HL-60 (cell line): ENCODE measurements around the gene CRELD2.
A peak's percentile ranks its signal among the peaks of the same experiment; 100 is the strongest.
"Not testable (repeated sequence)": the region's sequence is repeated elsewhere in the genome, so short reads cannot be mapped to it uniquely, and the experiment has no call there.

ENCODE experiments used
- DNase-seq, 2 experiments: peaks; one replicate each; pipeline ENCODE4 v3.0.0-alpha.2; 2010 to 2020; ENCODE audit warnings: low read depth in 1 of 2, low spot score in 1 of 2
- H3K27ac ChIP-seq: fragments of 250-450 bp; sonication (Bioruptor Pico); replicated peaks from 2 replicates; pipeline ENCODE4 v1.5.1; 2020; ENCODE audit warnings: mild to moderate bottlenecking, moderate library complexity
- H3K27me3 ChIP-seq: fragments of 250-450 bp; sonication (Bioruptor Pico); 2 replicates; pipeline ENCODE4 v1.5.1; 2021; ENCODE audit warnings: mild to moderate bottlenecking, moderate library complexity; ENCODE audit not compliant: insufficient read depth, poor library complexity, severe bottlenecking
- H3K4me3 ChIP-seq: replicated peaks from 2 replicates; pipeline ENCODE4 v1.5.1; 2011; ENCODE audit warnings: mild to moderate bottlenecking, control low read depth, low read length; ENCODE audit not compliant: insufficient read depth
- CTCF ChIP-seq: IDR thresholded peaks from one replicate; pipeline ENCODE4 v1.5.1; 2011; ENCODE audit warnings: low read length, control low read depth, inconsistent platforms; ENCODE audit not compliant: insufficient read depth
- GABPA ChIP-seq: IDR thresholded peaks from 2 replicates; pipeline ENCODE4 v1.6.1; 2012; ENCODE audit warnings: low read depth
- POLR2AphosphoS5 ChIP-seq: IDR thresholded peaks from 2 replicates; pipeline ENCODE4 v1.6.1; 2012; ENCODE audit warnings: low read depth
- REST ChIP-seq: IDR thresholded peaks from 2 replicates; pipeline ENCODE4 v1.6.1; 2012; ENCODE audit warnings: low read depth; ENCODE audit not compliant: insufficient replicate concordance
- SPI1 ChIP-seq: IDR thresholded peaks from 2 replicates; pipeline ENCODE4 v1.6.1; 2012; ENCODE audit warnings: low read depth, mild to moderate bottlenecking, borderline replicate concordance

CRELD2 gene

GRCh38 chr22:49943771-49944398 lies 25.5 kb downstream of the CRELD2 start:
- Histone ChIP-seq H3K27me3 (no peaks in the 10 kb centered on the region), H3K4me3 (no peak overlapping the region), H3K27ac (no peak overlapping the region)
- DNase-seq = no peak
- TF ChIP-seq GABPA = no peak
- no peak for TF ChIP-seq REST
- no peak for TF ChIP-seq SPI1
- no peak for TF ChIP-seq POLR2AphosphoS5

- no peak overlapping the region for H3K27ac ChIP-seq
- no peak for DNase-seq
- no peak overlapping the region for H3K4me3 ChIP-seq
- H3K27me3 ChIP-seq = no peaks in the 10 kb centered on the region
- TF ChIP-seq REST = no peak
- TF ChIP-seq SPI1 = no peak
- no peak for TF ChIP-seq GABPA
- no peak for TF ChIP-seq POLR2AphosphoS5
- no peak for TF ChIP-seq CTCF
These were observed 26.0 kb downstream of the CRELD2 start for GRCh38 chr22:49944399-49944891.

GRCh38 chr22:49945042-49945794 lies 26.8 kb downstream of the CRELD2 start:
- not testable (repeated sequence) for H3K27me3 ChIP-seq, H3K4me3 ChIP-seq, H3K27ac ChIP-seq
- peak in 1 of 2 experiments; percentile 33 for DNase-seq
- 0 out of 2 replicates have a peak, but pooled peaks have one; percentile 15 for TF ChIP-seq GABPA

- H3K4me3 ChIP-seq = no peak overlapping the region
- no peak overlapping the region for H3K27ac ChIP-seq
- DNase-seq = no peak
- H3K27me3 ChIP-seq = no peaks in the 10 kb centered on the region
- TF ChIP-seq GABPA (no peak), REST (no peak), SPI1 (no peak)
These were observed 28.3 kb downstream of the CRELD2 start for GRCh38 chr22:49946612-49947295.
